OCI-LY1 (cell line): Measurements from ENCODE around the gene SNTN.
"Not testable (repeated sequence)": the region's sequence is repeated elsewhere in the genome, so short reads cannot be mapped to it uniquely, and the experiment has no call there.

Experiments
- H2AFZ ChIP-seq: fragments of 200-600 bp; sonication (generic), shearing (Covaris generic); 2 replicates; pipeline ENCODE4 v1.6.0; 2014; ENCODE audit warnings: antibody characterized with exemption, mild to moderate bottlenecking, low read length
- H3F3A ChIP-seq: fragments of 200-600 bp; sonication (generic), shearing (Covaris generic); 2 replicates; pipeline ENCODE4 v1.6.0; 2014; ENCODE audit warnings: mild to moderate bottlenecking, antibody characterized with exemption, low read length, moderate library complexity; ENCODE audit not compliant: insufficient read depth
- H3K27ac ChIP-seq: fragments of 200-600 bp; sonication (generic); 2 replicates; pipeline ENCODE4 v1.5.1; 2014; ENCODE audit warnings: low read length, mixed run types, mild to moderate bottlenecking, low read depth; ENCODE audit not compliant: poor library complexity, severe bottlenecking
- H3K27me3 ChIP-seq: fragments of 200-600 bp; sonication (generic); 2 replicates; pipeline ENCODE4 v1.6.0; 2014; ENCODE audit warnings: antibody characterized with exemption, mild to moderate bottlenecking, low read length, moderate library complexity; ENCODE audit not compliant: insufficient read depth
- H3K36me3 ChIP-seq: fragments of 200-600 bp; sonication (generic); 2 replicates; pipeline ENCODE4 v1.6.1; 2014; ENCODE audit warnings: mild to moderate bottlenecking, antibody characterized with exemption, low read length, moderate library complexity, mixed read lengths; ENCODE audit not compliant: insufficient read depth
- H3K4me1 ChIP-seq: fragments of 200-600 bp; sonication (generic); 2 replicates; pipeline ENCODE4 v1.5.1; 2014; ENCODE audit warnings: mild to moderate bottlenecking, low read length, moderate library complexity; ENCODE audit not compliant: insufficient read depth, severe bottlenecking
- H3K4me2 ChIP-seq: fragments of 200-600 bp; sonication (generic), shearing (Covaris generic); 2 replicates; pipeline ENCODE4 v1.6.1; 2014; ENCODE audit warnings: low read length
- H3K4me3 ChIP-seq: fragments of 200-600 bp; sonication (generic); 2 replicates; pipeline ENCODE4 v1.5.1; 2014; ENCODE audit warnings: low read length, low read depth, mild to moderate bottlenecking, mixed read lengths; ENCODE audit not compliant: poor library complexity, severe bottlenecking
- H3K79me2 ChIP-seq: fragments of 200-600 bp; shearing (Covaris generic); 2 replicates; pipeline ENCODE4 v1.6.1; 2016; ENCODE audit warnings: mixed run types, low read length, mixed read lengths; ENCODE audit not compliant: insufficient read depth
- H3K9ac ChIP-seq: fragments of 200-600 bp; sonication (generic), shearing (Covaris generic); 2 replicates; pipeline ENCODE4 v1.6.1; 2014; ENCODE audit warnings: mild to moderate bottlenecking, low read length, mixed read lengths
- H3K9me2 ChIP-seq: fragments of 200-600 bp; sonication (generic), shearing (Covaris generic); 2 replicates; pipeline ENCODE4 v1.6.1; 2014; ENCODE audit warnings: low read depth, mild to moderate bottlenecking, low read length, mixed read lengths
- H3K9me3 ChIP-seq: fragments of 200-600 bp; shearing (Covaris generic); 2 replicates; pipeline ENCODE4 v1.6.1; 2014; ENCODE audit warnings: low read length, mixed read lengths
- H4K20me1 ChIP-seq: fragments of 200-600 bp; sonication (generic), shearing (Covaris generic); 2 replicates; pipeline ENCODE4 v1.6.0; 2016; ENCODE audit warnings: mild to moderate bottlenecking, low read length; ENCODE audit not compliant: insufficient read depth
- CTCF ChIP-seq: fragments of 200-600 bp; sonication (generic), shearing (Covaris generic); IDR thresholded peaks from 2 replicates; pipeline ENCODE4 v1.5.1; 2017; ENCODE audit warnings: mild to moderate bottlenecking, antibody characterized with exemption, low read length, moderate library complexity, mixed read lengths
- EZH2 ChIP-seq: fragments of 200-600 bp; sonication (generic), shearing (Covaris generic); IDR thresholded peaks from 2 replicates; pipeline ENCODE4 v1.8.0; 2017; ENCODE audit warnings: borderline replicate concordance, mixed run types, mild to moderate bottlenecking, antibody characterized with exemption, low read length, moderate library complexity, mixed read lengths

Gene SNTN

GRCh38 chr3:63639806-63640205 lies 12.7 kb upstream of the SNTN start:
- Histone ChIP-seq H4K20me1 (no peaks in the 10 kb centered on the region), H3K4me3 (no peak overlapping the region), H3K4me2 (no peak overlapping the region), H3K9me3 (no peaks in the 10 kb centered on the region), H3F3A (no peaks in the 10 kb centered on the region), H3K27ac (no peak overlapping the region), H3K27me3 (no peaks in the 10 kb centered on the region), H3K4me1 (no peaks in the 10 kb centered on the region), H3K9me2 (no peaks in the 10 kb centered on the region), H2AFZ (no peak overlapping the region), H3K36me3 (no peaks in the 10 kb centered on the region), H3K9ac (no peak overlapping the region), H3K79me2 (no peaks in the 10 kb centered on the region)
- TF ChIP-seq EZH2 (no peak), CTCF (no peak)

GRCh38 chr3:63642488-63642887 lies 10.0 kb upstream of the SNTN start:
- no peaks in the 10 kb centered on the region for H3F3A ChIP-seq
- H3K27me3 ChIP-seq, result no peaks in the 10 kb centered on the region
- H2AFZ ChIP-seq, result no peak overlapping the region
- no peak overlapping the region for H3K27ac ChIP-seq
- H3K4me3 ChIP-seq, result no peak overlapping the region
- no peaks in the 10 kb centered on the region for H4K20me1 ChIP-seq
- no peaks in the 10 kb centered on the region for H3K9me3 ChIP-seq
- no peaks in the 10 kb centered on the region for H3K9me2 ChIP-seq
- TF ChIP-seq CTCF, result no peak
- H3K4me2 ChIP-seq, result no peak overlapping the region
- no peaks in the 10 kb centered on the region for H3K36me3 ChIP-seq
- no peak overlapping the region for H3K9ac ChIP-seq
- no peaks in the 10 kb centered on the region for H3K4me1 ChIP-seq
- H3K79me2 ChIP-seq, result no peaks in the 10 kb centered on the region

GRCh38 chr3:63644212-63644797 lies 8.2 kb upstream of the SNTN start:
- Histone ChIP-seq H3K4me2 (no peak overlapping the region), H3K27ac (no peak overlapping the region), H3F3A (no peaks in the 10 kb centered on the region), H3K79me2 (no peaks in the 10 kb centered on the region), H3K9me3 (no peaks in the 10 kb centered on the region), H3K9ac (no peak overlapping the region), H2AFZ (no peak overlapping the region), H3K36me3 (no peaks in the 10 kb centered on the region), H3K27me3 (no peaks in the 10 kb centered on the region), H3K4me1 (no peaks in the 10 kb centered on the region), H3K9me2 (no peaks in the 10 kb centered on the region), H3K4me3 (no peak overlapping the region), H4K20me1 (no peaks in the 10 kb centered on the region)
- TF ChIP-seq EZH2 (no peak), CTCF (no peak)

GRCh38 chr3:63644928-63645781 lies 7.3 kb upstream of the SNTN start:
- H3K9ac ChIP-seq, H3F3A ChIP-seq, H3K4me2 ChIP-seq, H4K20me1 ChIP-seq, H3K4me3 ChIP-seq, H3K36me3 ChIP-seq, H2AFZ ChIP-seq, H3K27ac ChIP-seq, H3K9me2 ChIP-seq, H3K9me3 ChIP-seq, H3K27me3 ChIP-seq, H3K79me2 ChIP-seq, H3K4me1 ChIP-seq: not testable (repeated sequence)
